HEK293 (cell line): ENCODE results near the gene SPATA1.

Experiments
- CTCF ChIA-PET: fragments of 350-600 bp; formaldehyde crosslinking; extraction: SDS; loops from one replicate; lab custom pipeline; 2021; ENCODE audit warnings: antibody characterized with exemption; lab: Yijun Ruan, JAX
- POLR2A ChIA-PET: fragments of 300-600 bp; formaldehyde crosslinking; extraction: SDS; loops from one replicate; lab custom pipeline; 2020; ENCODE audit warnings: antibody characterized with exemption, inconsistent platforms; lab: Yijun Ruan, JAX
- H3K27ac ChIP-seq: fragments of 200-500 bp; sonication (Bioruptor generic); 2 replicates; pipeline ENCODE4 v1.5.1; 2014; ENCODE audit warnings: low read depth, low read length, control low read depth, inconsistent platforms; ENCODE audit errors: extremely low read depth
- H3K36me3 ChIP-seq, 2 experiments: fragments of 200-500 bp in 1 of 2; sonication (Bioruptor generic) in 1 of 2; 1 replicate in 1 of 2; 2 replicates in 1 of 2; pipeline ENCODE4 v1.5.1; 2014 to 2017; ENCODE audit warnings: inconsistent platforms in 2 of 2, low read length in 2 of 2; ENCODE audit not compliant: control insufficient read depth in 2 of 2, insufficient read depth in 1 of 2
- H3K4me1 ChIP-seq: fragments of 200-500 bp; sonication (Bioruptor generic); 2 replicates; pipeline ENCODE4 v1.5.1; 2014; ENCODE audit warnings: mild to moderate bottlenecking, low read length, inconsistent platforms; ENCODE audit not compliant: control insufficient read depth, insufficient read depth
- H3K4me3 ChIP-seq: 2 replicates; pipeline ENCODE4 v1.5.1; 2011; ENCODE audit warnings: low read depth, mild to moderate bottlenecking, control low read depth, low read length, moderate library complexity
- H3K9me3 ChIP-seq: fragments of 200-500 bp; sonication (Bioruptor generic); 2 replicates; pipeline ENCODE4 v1.5.1; 2014; ENCODE audit warnings: low read depth, low read length, inconsistent platforms; ENCODE audit not compliant: control insufficient read depth, insufficient read depth
- HOXC10 ChIP-seq: sonication (generic); formaldehyde crosslinking; IDR thresholded peaks from 2 replicates; pipeline ENCODE4 v1.8.1; 2023; ENCODE audit warnings: mild to moderate bottlenecking, missing genetic modification reagents
- KLF16 ChIP-seq: fragments of 450-650 bp; formaldehyde crosslinking; IDR thresholded peaks from 2 replicates; pipeline ENCODE4 v1.5.1; 2017; ENCODE audit warnings: missing biosample characterization, missing genetic modification characterization
- PRDM1 ChIP-seq: fragments of 450-650 bp; formaldehyde crosslinking; IDR thresholded peaks from 2 replicates; pipeline ENCODE4; 2016; ENCODE audit warnings: missing biosample characterization, missing genetic modification characterization
- PRDM10 ChIP-seq: fragments of 450-650 bp; formaldehyde crosslinking; IDR thresholded peaks from 2 replicates; pipeline ENCODE4 v1.5.1; 2016; ENCODE audit warnings: missing biosample characterization, missing genetic modification characterization
- PRDM4 ChIP-seq: fragments of 450-650 bp; formaldehyde crosslinking; IDR thresholded peaks from 2 replicates; pipeline ENCODE4 v1.5.1; 2017; ENCODE audit warnings: missing biosample characterization, missing genetic modification characterization
- SETDB1 ChIP-seq: IDR thresholded peaks from one replicate; pipeline ENCODE4 v1.6.1; 2017; ENCODE audit warnings: mild to moderate bottlenecking, low read length, moderate library complexity, mixed read lengths; ENCODE audit not compliant: insufficient read length
- TRIM28 ChIP-seq: IDR thresholded peaks from 2 replicates; pipeline ENCODE4 v1.6.1; 2011; ENCODE audit warnings: low read length, control low read depth, borderline replicate concordance
- TSHZ1 ChIP-seq: fragments of 450-650 bp; formaldehyde crosslinking; IDR thresholded peaks from 2 replicates; pipeline ENCODE4 v1.5.1; 2016; ENCODE audit warnings: missing biosample characterization, missing genetic modification characterization, borderline replicate concordance
- ZBTB1 ChIP-seq: fragments of 450-650 bp; formaldehyde crosslinking; IDR thresholded peaks from 2 replicates; pipeline ENCODE4 v1.5.1; 2016; ENCODE audit warnings: missing biosample characterization, missing genetic modification characterization
- ZNF132 ChIP-seq: fragments of 450-650 bp; formaldehyde crosslinking; IDR thresholded peaks from 2 replicates; pipeline ENCODE4 v1.5.1; 2017; ENCODE audit warnings: missing biosample characterization, missing genetic modification characterization, borderline replicate concordance
- ZNF280D ChIP-seq: fragments of 450-650 bp; formaldehyde crosslinking; IDR thresholded peaks from 2 replicates; pipeline ENCODE4 v1.5.1; 2016; ENCODE audit warnings: missing biosample characterization, missing genetic modification characterization
- ZNF311 ChIP-seq: fragments of 450-650 bp; formaldehyde crosslinking; IDR thresholded peaks from 2 replicates; pipeline ENCODE4 v1.5.1; 2017; ENCODE audit warnings: missing biosample characterization, missing genetic modification characterization, borderline replicate concordance
- ZNF513 ChIP-seq: fragments of 450-650 bp; IDR thresholded peaks from 2 replicates; pipeline ENCODE4 v1.5.1; 2018; ENCODE audit warnings: missing biosample characterization, missing genetic modification characterization
- ZNF610 ChIP-seq: fragments of 450-650 bp; formaldehyde crosslinking; IDR thresholded peaks from 2 replicates; pipeline ENCODE4 v1.5.1; 2016; ENCODE audit warnings: missing biosample characterization, missing genetic modification characterization, borderline replicate concordance
- ZNF664 ChIP-seq: fragments of 450-650 bp; formaldehyde crosslinking; IDR thresholded peaks from 2 replicates; pipeline ENCODE4 v1.5.1; 2016; ENCODE audit warnings: missing biosample characterization, missing genetic modification characterization
- ZNF785 ChIP-seq: fragments of 450-650 bp; formaldehyde crosslinking; IDR thresholded peaks from 2 replicates; pipeline ENCODE4 v1.5.1; 2016; ENCODE audit warnings: missing biosample characterization, missing genetic modification characterization
- ZNF791 ChIP-seq: fragments of 450-650 bp; formaldehyde crosslinking; IDR thresholded peaks from 2 replicates; pipeline ENCODE4 v1.5.1; 2016; ENCODE audit warnings: missing biosample characterization, missing genetic modification characterization

The SPATA1 gene

GRCh38 chr1:84613887-84614286 is 107.7 kb downstream of the SPATA1 start:
- Histone ChIP-seq H3K9me3 (no peaks in the 10 kb centered on the region), H3K4me1 (no peaks in the 10 kb centered on the region), H3K4me3 (no peak overlapping the region), H3K36me3 (peaks cover 0 to 15% of the 10 kb centered on the region in 2 experiments; a peak in 1 of 3 replicates), H3K27ac (no peak overlapping the region)
- POLR2A ChIA-PET = no interaction called here
- CTCF ChIA-PET = no interaction called here
- TF ChIP-seq ZNF664 (tag by site-specific recombination) (no peak), TSHZ1 (tag by site-specific recombination) (no peak), ZNF791 (tag by site-specific recombination) (no peak), TRIM28 (peak; percentile 59; the same call in 1 of the 2 replicates), KLF16 (no peak), ZNF513 (tag by site-specific recombination) (no peak), ZNF785 (no peak), ZBTB1 (tag by site-specific recombination) (no peak), PRDM10 (tag by site-specific recombination) (no peak), ZNF311 (no peak), PRDM1 (tag by site-specific recombination) (no peak), ZNF280D (tag by site-specific recombination) (no peak), PRDM4 (tag by site-specific recombination) (no peak), ZNF610 (tag by site-specific recombination) (no peak), HOXC10 (no peak), SETDB1 (peak; percentile 70), ZNF132 (tag by site-specific recombination) (no peak)
